RWPE2 (cell line): ENCODE measurements around the gene CHI3L1.

Experiments used
- ATAC-seq: fragments of 200-7000 bp; cut with Tn5 transposase; 3 replicates; pipeline ENCODE4 v1.9.1; 2021; ENCODE audit warnings: low read depth
- DNase-seq: peaks from one replicate; pipeline ENCODE4 v3.0.0-alpha.2; 2020; ENCODE audit warnings: low spot score
- H3K27ac ChIP-seq: fragments of 450-650 bp; 2 replicates; pipeline ENCODE4 v1.5.1; 2017; ENCODE audit warnings: mild to moderate bottlenecking; ENCODE audit not compliant: poor library complexity, severe bottlenecking
- H3K27me3 ChIP-seq: fragments of 250-450 bp; sonication (Bioruptor Pico); 2 replicates; pipeline ENCODE4 v1.5.1; 2021; ENCODE audit warnings: mild to moderate bottlenecking, moderate library complexity; ENCODE audit not compliant: insufficient read depth, poor library complexity, severe bottlenecking
- H3K36me3 ChIP-seq: fragments of 250-450 bp; sonication (Bioruptor Pico); 2 replicates; pipeline ENCODE4 v1.5.1; 2020; ENCODE audit warnings: low read depth, mild to moderate bottlenecking, moderate library complexity
- H3K4me1 ChIP-seq: fragments of 250-450 bp; sonication (Bioruptor Pico); 2 replicates; pipeline ENCODE4 v1.5.1; 2021; ENCODE audit warnings: mild to moderate bottlenecking, moderate library complexity; ENCODE audit not compliant: insufficient read depth, poor library complexity, severe bottlenecking
- H3K4me3 ChIP-seq: fragments of 250-450 bp; sonication (Bioruptor Pico); 2 replicates; pipeline ENCODE4 v1.5.1; 2021; ENCODE audit warnings: mild to moderate bottlenecking, moderate library complexity; ENCODE audit not compliant: severe bottlenecking
- H3K9me3 ChIP-seq: fragments of 250-450 bp; sonication (Bioruptor Pico); 2 replicates; pipeline ENCODE4 v1.5.1; 2021; ENCODE audit warnings: mild to moderate bottlenecking, moderate library complexity; ENCODE audit not compliant: severe bottlenecking
- TF ChIP-seq, protein P1 (sequence below): fragments of 450-650 bp; IDR thresholded peaks from one replicate; pipeline ENCODE4 v1.5.1; 2017; ENCODE audit warnings: mild to moderate bottlenecking, moderate library complexity; ENCODE audit not compliant: poor library complexity, severe bottlenecking

Gene CHI3L1

DNA sequence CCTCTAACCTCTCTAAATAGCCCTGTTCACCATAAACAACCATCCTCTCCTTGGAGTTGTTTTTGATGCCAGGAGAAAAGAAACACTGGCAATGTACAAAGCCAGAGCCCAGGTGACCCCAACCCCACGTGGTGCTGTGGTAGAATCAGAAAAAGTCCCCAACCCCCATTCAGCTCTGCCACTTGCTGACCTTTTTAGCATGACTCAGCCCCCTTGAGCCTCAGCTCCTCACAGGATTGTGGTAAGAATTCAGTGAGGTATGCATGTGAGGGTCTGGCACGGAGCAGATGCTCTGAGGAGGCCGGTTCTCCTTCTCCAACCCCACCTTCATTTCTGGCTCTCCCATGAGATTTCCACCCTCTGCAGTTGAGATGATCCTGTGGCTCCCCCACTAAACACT is 11.1 kb upstream of the CHI3L1 start:
- Histone ChIP-seq H3K4me3 (no peak overlapping the region), H3K27ac (no peak overlapping the region), H3K27me3 (no peaks in the 10 kb centered on the region), H3K9me3 (no peaks in the 10 kb centered on the region), H3K4me1 (no peaks in the 10 kb centered on the region), H3K36me3 (no peaks in the 10 kb centered on the region)
- ATAC-seq: no peak
- DNase-seq: no peak
- TF ChIP-seq, protein P1, sequence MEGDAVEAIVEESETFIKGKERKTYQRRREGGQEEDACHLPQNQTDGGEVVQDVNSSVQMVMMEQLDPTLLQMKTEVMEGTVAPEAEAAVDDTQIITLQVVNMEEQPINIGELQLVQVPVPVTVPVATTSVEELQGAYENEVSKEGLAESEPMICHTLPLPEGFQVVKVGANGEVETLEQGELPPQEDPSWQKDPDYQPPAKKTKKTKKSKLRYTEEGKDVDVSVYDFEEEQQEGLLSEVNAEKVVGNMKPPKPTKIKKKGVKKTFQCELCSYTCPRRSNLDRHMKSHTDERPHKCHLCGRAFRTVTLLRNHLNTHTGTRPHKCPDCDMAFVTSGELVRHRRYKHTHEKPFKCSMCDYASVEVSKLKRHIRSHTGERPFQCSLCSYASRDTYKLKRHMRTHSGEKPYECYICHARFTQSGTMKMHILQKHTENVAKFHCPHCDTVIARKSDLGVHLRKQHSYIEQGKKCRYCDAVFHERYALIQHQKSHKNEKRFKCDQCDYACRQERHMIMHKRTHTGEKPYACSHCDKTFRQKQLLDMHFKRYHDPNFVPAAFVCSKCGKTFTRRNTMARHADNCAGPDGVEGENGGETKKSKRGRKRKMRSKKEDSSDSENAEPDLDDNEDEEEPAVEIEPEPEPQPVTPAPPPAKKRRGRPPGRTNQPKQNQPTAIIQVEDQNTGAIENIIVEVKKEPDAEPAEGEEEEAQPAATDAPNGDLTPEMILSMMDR: no peak

DNA sequence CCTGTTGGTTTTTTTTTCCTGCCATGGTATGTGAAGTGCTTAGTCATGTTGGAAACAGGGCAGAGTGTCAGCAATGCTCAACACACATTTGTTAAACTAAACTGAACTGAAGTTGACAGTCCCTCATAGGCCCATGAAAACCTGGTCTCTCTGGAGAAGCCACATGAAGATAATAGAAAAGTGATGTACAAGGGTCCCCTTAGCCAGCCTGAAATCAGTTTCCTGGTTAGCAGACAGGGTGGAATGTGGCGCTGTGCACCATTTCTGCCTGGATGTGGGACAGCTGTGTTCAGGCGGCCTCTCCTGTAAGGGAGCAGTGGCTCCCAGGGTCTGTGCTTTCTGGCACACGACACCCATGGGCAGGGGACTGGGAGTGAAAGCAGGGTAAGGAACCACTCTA is 9.9 kb upstream of the CHI3L1 start:
- H3K9me3 ChIP-seq: no peaks in the 10 kb centered on the region
- TF ChIP-seq, protein P1: no peak
- H3K27me3 ChIP-seq: no peaks in the 10 kb centered on the region
- H3K4me3 ChIP-seq: no peak overlapping the region
- ATAC-seq (no peak), DNase-seq (no peak)
- no peak overlapping the region for H3K27ac ChIP-seq
- H3K4me1 ChIP-seq: no peaks in the 10 kb centered on the region
- H3K36me3 ChIP-seq: no peaks in the 10 kb centered on the region

DNA sequence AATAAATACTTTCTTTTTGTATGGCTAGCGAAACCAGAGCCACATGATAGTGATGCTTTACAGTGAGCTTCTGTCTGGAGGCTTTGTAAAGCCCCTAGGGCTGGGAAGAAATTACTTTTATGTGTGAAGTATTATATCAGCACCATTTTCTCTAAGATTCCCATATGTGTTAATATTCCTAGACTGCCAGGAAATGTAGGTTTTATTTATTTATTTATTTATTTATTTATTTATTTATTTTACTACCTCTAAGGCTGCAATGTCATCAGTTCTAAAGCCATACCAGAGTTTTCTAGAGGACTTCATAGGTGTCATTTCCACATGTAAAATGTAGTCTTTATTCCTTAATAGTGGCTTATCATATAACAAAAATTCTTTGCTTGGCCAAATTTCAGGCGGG is 4.4 kb upstream of the CHI3L1 start:
- Histone ChIP-seq H3K27me3 (no peaks in the 10 kb centered on the region), H3K4me1 (no peaks in the 10 kb centered on the region), H3K27ac (no peak overlapping the region), H3K4me3 (no peak overlapping the region), H3K9me3 (no peaks in the 10 kb centered on the region), H3K36me3 (no peaks in the 10 kb centered on the region)
- TF ChIP-seq, protein P1: no peak
- DNase-seq (no peak), ATAC-seq (no peak)

DNA sequence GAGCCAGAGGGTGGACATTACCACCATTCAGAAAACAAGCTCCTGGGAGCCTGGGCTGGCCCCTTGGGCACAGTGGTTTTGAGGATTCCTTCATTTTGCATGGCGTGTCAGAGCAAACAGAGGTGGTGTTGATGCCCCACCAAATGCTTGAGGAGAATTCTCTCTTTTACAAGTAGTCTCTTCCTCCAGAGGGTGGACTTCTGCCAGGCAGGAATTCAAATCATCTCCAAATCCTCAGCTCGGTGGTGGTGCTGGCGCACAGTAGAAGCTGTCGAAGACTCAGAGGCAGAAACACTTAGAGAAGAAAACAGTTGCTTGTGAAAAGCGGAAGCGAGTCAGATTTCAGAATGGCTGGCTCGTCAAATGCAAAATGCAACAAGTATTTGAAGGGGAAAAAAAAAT is 3.4 kb upstream of the CHI3L1 start:
- DNase-seq (no peak), ATAC-seq (no peak)
- no peaks in the 10 kb centered on the region for H3K4me1 ChIP-seq
- H3K27me3 ChIP-seq: no peaks in the 10 kb centered on the region
- no peak overlapping the region for H3K27ac ChIP-seq
- H3K9me3 ChIP-seq: no peaks in the 10 kb centered on the region
- H3K36me3 ChIP-seq: no peaks in the 10 kb centered on the region
- TF ChIP-seq, protein P1: no peak
- H3K4me3 ChIP-seq: no peak overlapping the region

DNA sequence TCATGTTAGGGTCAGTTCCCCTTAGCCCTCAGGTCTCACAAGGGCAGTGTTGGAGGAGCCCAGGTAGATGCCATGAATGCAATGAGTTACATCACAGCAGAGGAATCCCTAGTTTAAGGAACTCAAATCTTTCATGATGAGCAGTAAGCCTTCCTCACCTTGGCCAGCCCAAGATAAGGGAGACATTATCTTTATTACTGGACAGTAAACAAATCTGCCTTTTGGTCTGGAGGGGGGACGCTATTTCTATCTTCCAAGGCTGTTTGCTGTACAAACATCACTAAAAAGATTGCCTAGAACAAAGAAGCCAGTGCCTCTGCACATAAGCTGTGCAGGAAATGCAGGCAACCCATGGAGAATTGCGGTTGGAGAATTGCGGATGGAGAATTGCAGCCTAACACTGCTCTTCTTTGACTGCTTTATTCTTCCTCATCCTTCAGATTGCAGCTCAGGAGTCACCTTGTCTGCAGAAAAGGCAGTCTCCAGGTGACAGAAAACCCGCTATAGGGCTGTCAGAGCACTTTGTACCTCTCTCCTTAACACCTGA is 2.3 kb upstream of the CHI3L1 start:
- TF ChIP-seq, protein P1: no peak
- H3K4me3 ChIP-seq: no peak overlapping the region
- H3K27me3 ChIP-seq: no peaks in the 10 kb centered on the region
- no peaks in the 10 kb centered on the region for H3K36me3 ChIP-seq
- no peaks in the 10 kb centered on the region for H3K9me3 ChIP-seq
- DNase-seq (no peak), ATAC-seq (no peak)
- no peak overlapping the region for H3K27ac ChIP-seq
- no peaks in the 10 kb centered on the region for H3K4me1 ChIP-seq
